Mesendoderm (in vitro differentiated cells): ENCODE results near the gene FGF22.

Experiments
- DNase-seq: peaks from one replicate; pipeline ENCODE4 v3.0.0; 2013
- H2AK5ac ChIP-seq: 2 replicates; pipeline ENCODE4 v1.6.1; 2013; ENCODE audit warnings: low read length, inconsistent platforms
- H2BK120ac ChIP-seq: 2 replicates; pipeline ENCODE4 v1.6.1; 2013; ENCODE audit warnings: low read depth, mild to moderate bottlenecking, low read length, moderate library complexity, mixed read lengths
- H2BK15ac ChIP-seq: replicated peaks from 2 replicates; pipeline ENCODE4 v1.6.1; 2013; ENCODE audit warnings: low read depth, mild to moderate bottlenecking, moderate library complexity
- H2BK5ac ChIP-seq: 2 replicates; pipeline ENCODE4 v1.6.1; 2013; ENCODE audit warnings: low read length, inconsistent platforms
- H3K18ac ChIP-seq: 2 replicates; pipeline ENCODE4 v1.6.1; 2013; ENCODE audit warnings: mild to moderate bottlenecking, low read length, mixed read lengths
- H3K23ac ChIP-seq: one replicate; pipeline ENCODE4 v1.6.1; 2013; ENCODE audit warnings: low read length
- H3K27ac ChIP-seq: 2 replicates; pipeline ENCODE4 v1.5.1; 2013; ENCODE audit warnings: low read depth, mild to moderate bottlenecking, inconsistent platforms, low read length, moderate library complexity
- H3K27me3 ChIP-seq: 2 replicates; pipeline ENCODE4 v1.6.1; 2013; ENCODE audit warnings: low read length, control low read depth, mild to moderate bottlenecking, inconsistent platforms; ENCODE audit not compliant: insufficient read depth, poor library complexity
- H3K36me3 ChIP-seq: 2 replicates; pipeline ENCODE4 v1.6.1; 2013; ENCODE audit warnings: low read length, inconsistent platforms; ENCODE audit not compliant: control insufficient read depth, insufficient read depth
- H3K4ac ChIP-seq: one replicate; pipeline ENCODE4 v1.6.1; 2013; ENCODE audit warnings: low read depth, mild to moderate bottlenecking, low read length, moderate library complexity
- H3K4me1 ChIP-seq: 2 replicates; pipeline ENCODE4 v1.6.1; 2013; ENCODE audit warnings: low read depth, low read length, inconsistent platforms; ENCODE audit not compliant: control insufficient read depth
- H3K4me2 ChIP-seq: 2 replicates; pipeline ENCODE4 v1.6.1; 2013; ENCODE audit warnings: low read length
- H3K4me3 ChIP-seq: 2 replicates; pipeline ENCODE4 v1.5.1; 2013; ENCODE audit warnings: mild to moderate bottlenecking, low read length
- H3K56ac ChIP-seq: one replicate; pipeline ENCODE4 v1.6.1; 2013; ENCODE audit warnings: low read length
- H3K79me1 ChIP-seq: 2 replicates; pipeline ENCODE4 v1.6.1; 2013; ENCODE audit warnings: low read length, inconsistent platforms
- H3K79me2 ChIP-seq: 2 replicates; pipeline ENCODE4 v1.6.1; 2013; ENCODE audit warnings: mild to moderate bottlenecking, low read length; ENCODE audit not compliant: control insufficient read depth, insufficient read depth
- H3K9ac ChIP-seq: 2 replicates; pipeline ENCODE4 v1.6.1; 2013; ENCODE audit warnings: low read length, inconsistent platforms
- H4K5ac ChIP-seq: one replicate; pipeline ENCODE4 v1.6.1; 2013; ENCODE audit warnings: low read length
- H4K8ac ChIP-seq: one replicate; pipeline ENCODE4 v1.6.1; 2013; ENCODE audit warnings: low read depth, mild to moderate bottlenecking, control low read depth, low read length, moderate library complexity
- WGBS: extraction: QIAGEN DNeasy Blood & Tissue Kit; methylation state at CpG from one replicate; pipeline ENCODE4 v1.1.7; 2013; ENCODE audit warnings: low lambda C conversion rate, missing lambda C conversion rate; ENCODE audit not compliant: insufficient coverage; ENCODE audit errors: extremely low coverage; 5-methylcytosine and 5-hydroxymethylcytosine counted together

The FGF22 gene

GRCh38 chr19:685454-685931, 45.8 kb downstream of the FGF22 start:
- Histone ChIP-seq H3K36me3 (no peaks in the 10 kb centered on the region), H3K4me3 (no peak overlapping the region)

GRCh38 chr19:686589-687297, 47.1 kb downstream of the FGF22 start:
- Histone ChIP-seq H3K4me3 (no peak overlapping the region), H3K36me3 (no peaks in the 10 kb centered on the region), H4K8ac (no peak overlapping the region), H3K4me1 (no peaks in the 10 kb centered on the region), H4K5ac (no peak overlapping the region), H3K4ac (no peak overlapping the region), H3K79me2 (no peaks in the 10 kb centered on the region), H3K18ac (no peak overlapping the region), H3K27me3 (no peaks in the 10 kb centered on the region), H3K79me1 (no peaks in the 10 kb centered on the region), H3K4me2 (no peak overlapping the region), H3K23ac (no peak overlapping the region), H2BK120ac (no peak overlapping the region), H3K9ac (no peak overlapping the region), H3K27ac (no peak overlapping the region), H2AK5ac (no peak overlapping the region), H3K56ac (no peak overlapping the region), H2BK5ac (no peak overlapping the region), H2BK15ac (no peak overlapping the region)
- no CpG with 5 or more reads among the region's 17 CpGs for WGBS
- no peak for DNase-seq

More at GRCh38 chr19:685454-685931, 45.8 kb downstream of the FGF22 start:
- H2BK5ac ChIP-seq = no peak overlapping the region
- H3K23ac ChIP-seq = no peak overlapping the region
- H2BK15ac ChIP-seq = no peak overlapping the region
- no peak overlapping the region for H2AK5ac ChIP-seq
- H3K4me1 ChIP-seq = no peaks in the 10 kb centered on the region
- H3K27ac ChIP-seq = no peak overlapping the region
- H4K8ac ChIP-seq = no peak overlapping the region
- no peak overlapping the region for H3K4me2 ChIP-seq
- H3K79me1 ChIP-seq = no peaks in the 10 kb centered on the region
- H3K9ac ChIP-seq = no peak overlapping the region
- no peak overlapping the region for H3K18ac ChIP-seq
- H3K79me2 ChIP-seq = no peaks in the 10 kb centered on the region
- no peak overlapping the region for H3K56ac ChIP-seq
- H3K4ac ChIP-seq = no peak overlapping the region
- no CpG with 5 or more reads among the region's 31 CpGs for WGBS
- no peaks in the 10 kb centered on the region for H3K27me3 ChIP-seq
- no peak for DNase-seq
- H2BK120ac ChIP-seq = no peak overlapping the region
- no peak overlapping the region for H4K5ac ChIP-seq

GRCh38 chr19:687569-688166, 48.0 kb downstream of the FGF22 start:
- Histone ChIP-seq H4K8ac (no peak overlapping the region), H3K27ac (no peak overlapping the region), H3K56ac (no peak overlapping the region), H3K23ac (no peak overlapping the region), H2BK5ac (no peak overlapping the region), H2BK15ac (no peak overlapping the region), H3K79me1 (no peaks in the 10 kb centered on the region), H3K18ac (no peak overlapping the region), H3K4me1 (no peaks in the 10 kb centered on the region), H3K4me2 (no peak overlapping the region), H2BK120ac (no peak overlapping the region), H3K79me2 (no peaks in the 10 kb centered on the region), H3K4ac (no peak overlapping the region), H4K5ac (no peak overlapping the region), H2AK5ac (no peak overlapping the region), H3K4me3 (no peak overlapping the region), H3K36me3 (no peaks in the 10 kb centered on the region), H3K9ac (no peak overlapping the region), H3K27me3 (no peaks in the 10 kb centered on the region)
- no CpG with 5 or more reads among the region's 11 CpGs for WGBS
- DNase-seq = no peak

- H2BK5ac ChIP-seq = no peak overlapping the region
- H3K79me2 ChIP-seq = no peaks in the 10 kb centered on the region
- H3K79me1 ChIP-seq = no peaks in the 10 kb centered on the region
- no peak overlapping the region for H2BK120ac ChIP-seq
- no peak overlapping the region for H3K56ac ChIP-seq
- no peak overlapping the region for H4K8ac ChIP-seq
- no peak overlapping the region for H3K18ac ChIP-seq
- no peak overlapping the region for H3K27ac ChIP-seq
- H3K4me1 ChIP-seq = no peaks in the 10 kb centered on the region
- H3K36me3 ChIP-seq = no peaks in the 10 kb centered on the region
- H3K4me2 ChIP-seq = no peak overlapping the region
- H3K4ac ChIP-seq = no peak overlapping the region
- no peak overlapping the region for H3K4me3 ChIP-seq
- WGBS = no CpG with 5 or more reads among the region's 15 CpGs
- no peak overlapping the region for H2AK5ac ChIP-seq
- no peak overlapping the region for H4K5ac ChIP-seq
- no peak for DNase-seq
- no peaks in the 10 kb centered on the region for H3K27me3 ChIP-seq
- H3K23ac ChIP-seq = no peak overlapping the region
- no peak overlapping the region for H2BK15ac ChIP-seq
- H3K9ac ChIP-seq = no peak overlapping the region
Measured at GRCh38 chr19:688214-688613, 48.5 kb downstream of the FGF22 start.

GRCh38 chr19:688992-689391, 49.3 kb downstream of the FGF22 start:
- DNase-seq = no peak
- no peak overlapping the region for H2BK120ac ChIP-seq
- H3K79me1 ChIP-seq = no peaks in the 10 kb centered on the region
- no peak overlapping the region for H3K18ac ChIP-seq
- no peak overlapping the region for H2BK15ac ChIP-seq
- H3K56ac ChIP-seq = no peak overlapping the region
- H4K8ac ChIP-seq = no peak overlapping the region
- H3K4me3 ChIP-seq = no peak overlapping the region
- no peak overlapping the region for H3K27ac ChIP-seq
- H3K36me3 ChIP-seq = no peaks in the 10 kb centered on the region
- no peak overlapping the region for H3K9ac ChIP-seq
- no peak overlapping the region for H4K5ac ChIP-seq
- no peak overlapping the region for H2AK5ac ChIP-seq
- no peaks in the 10 kb centered on the region for H3K79me2 ChIP-seq
- H2BK5ac ChIP-seq = no peak overlapping the region
- no peak overlapping the region for H3K23ac ChIP-seq
- H3K27me3 ChIP-seq = no peaks in the 10 kb centered on the region
- H3K4ac ChIP-seq = no peak overlapping the region
- H3K4me2 ChIP-seq = no peak overlapping the region
- WGBS = no CpG with 5 or more reads among the region's 17 CpGs
- H3K4me1 ChIP-seq = no peaks in the 10 kb centered on the region
